GM18951 (cell line): ENCODE data around the gene GPT2.
"Not testable (repeated sequence)": the region's sequence is repeated elsewhere in the genome, so short reads cannot be mapped to it uniquely, and the experiment has no call there.

Experiments used
- POLR2A ChIP-seq: IDR thresholded peaks from 4 replicates; pipeline ENCODE4 v1.6.1; 2011; ENCODE audit warnings: mild to moderate bottlenecking; ENCODE audit not compliant: insufficient read length, insufficient read depth; ENCODE audit errors: extremely low read depth
- in situ Hi-C: fragments of 300-500 bp; cut with MboI; formaldehyde crosslinking; loops from one replicate; pipeline ENCODE4 v1.12.0; 2022; ENCODE audit warnings: low sequenced_read_pairs, mixed read lengths, inconsistent platforms; ENCODE audit not compliant: unreplicated experiment

GPT2 gene

GRCh38 chr16:46854846-46855245 lies 29.3 kb upstream of the GPT2 start:
- no peak for TF ChIP-seq POLR2A
- in situ Hi-C loops, result loop anchor here (5.0 kb wide), 2 partner anchors 37 to 67 kb away; no protein-coding TSS in a partner anchor

DNA sequence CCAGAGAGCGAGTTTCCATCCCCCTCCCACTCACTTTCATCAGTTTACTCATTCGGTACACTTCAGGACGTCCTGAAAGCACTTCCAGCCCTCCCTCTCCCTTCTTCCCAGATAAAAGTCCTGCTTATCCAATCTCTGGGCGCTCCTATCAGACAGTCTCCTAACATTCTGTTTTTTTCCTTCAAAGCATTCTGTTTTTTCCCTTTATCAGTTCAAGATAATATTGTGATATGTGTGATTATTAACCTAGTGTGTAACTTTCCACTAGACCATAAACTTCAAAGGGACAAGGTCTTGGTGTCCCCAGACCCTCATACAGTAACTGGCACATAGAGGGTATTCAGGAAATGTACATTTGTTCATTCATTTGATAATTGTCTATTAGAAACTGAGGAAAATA lies 28.8 kb upstream of the GPT2 start:
- TF ChIP-seq POLR2A, result no peak
- in situ Hi-C loops, result loop anchor here (5.0 kb wide), 2 partner anchors 37 to 67 kb away; no protein-coding TSS in a partner anchor

- in situ Hi-C loops, result loop anchor here (5.0 kb wide), 2 partner anchors 35 to 65 kb away; no protein-coding TSS in a partner anchor
- no peak for TF ChIP-seq POLR2A
Measured at GRCh38 chr16:46857368-46857945, 26.7 kb upstream of the GPT2 start.

- in situ Hi-C loops, result loop anchor here (5.0 kb wide), 2 partner anchors 34 to 64 kb away; no protein-coding TSS in a partner anchor
- TF ChIP-seq POLR2A, result no peak
Measured at GRCh38 chr16:46858151-46858550, 26.0 kb upstream of the GPT2 start.

GRCh38 chr16:46859719-46860152 lies 24.4 kb upstream of the GPT2 start:
- TF ChIP-seq POLR2A, result no peak
- in situ Hi-C loops, result loop anchor here (5.0 kb wide), 2 partner anchors 33 to 63 kb away; no protein-coding TSS in a partner anchor

GRCh38 chr16:46862555-46863447 lies 21.4 kb upstream of the GPT2 start:
- no peak for TF ChIP-seq POLR2A
- in situ Hi-C loops, result no loop called here

DNA sequence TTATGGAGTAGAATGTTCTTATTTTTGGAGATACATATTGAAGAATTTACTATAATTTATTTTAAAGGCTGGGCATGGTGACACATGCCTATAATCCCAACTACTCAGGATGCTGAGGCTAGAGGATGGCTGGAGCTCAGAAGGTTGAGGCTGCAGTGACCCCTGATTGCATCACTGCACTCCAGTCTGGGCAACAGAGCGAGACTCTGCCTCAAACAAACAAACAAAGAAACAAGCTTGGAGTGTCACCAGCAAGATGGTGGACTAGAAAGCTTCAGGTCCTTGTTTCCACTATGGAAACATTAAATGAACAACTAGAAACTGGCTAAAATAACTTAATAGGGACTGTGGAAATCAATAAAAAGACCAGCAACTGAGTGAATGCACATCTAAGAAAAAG lies 17.9 kb upstream of the GPT2 start:
- no peak for TF ChIP-seq POLR2A
- in situ Hi-C loops, result no loop called here

GRCh38 chr16:46867486-46867885 lies 16.7 kb upstream of the GPT2 start:
- in situ Hi-C loops, result not testable (repeated sequence)

- in situ Hi-C loops, result not testable (repeated sequence)
Measured at GRCh38 chr16:46868891-46869290, 15.3 kb upstream of the GPT2 start.

DNA sequence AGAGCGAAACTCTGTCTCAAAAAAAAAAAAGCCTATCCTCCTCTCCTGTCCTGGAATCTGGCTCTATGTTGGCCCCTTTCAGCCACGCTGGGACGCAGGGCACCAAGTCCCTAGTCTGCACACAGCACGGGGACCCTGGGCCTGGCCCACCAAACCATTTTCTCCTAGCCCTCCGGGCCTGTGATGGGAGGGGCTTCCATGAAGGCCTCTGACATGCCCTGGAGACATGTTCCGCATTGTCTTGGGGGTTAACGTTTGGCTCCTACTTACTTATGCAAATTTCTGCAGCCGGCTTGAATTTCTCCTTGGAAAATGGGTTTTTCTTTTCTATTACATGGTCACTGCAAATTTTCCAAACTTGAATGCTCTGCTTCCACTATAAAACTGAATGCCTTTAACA lies 12.6 kb upstream of the GPT2 start:
- no peak for TF ChIP-seq POLR2A
- in situ Hi-C loops, result no loop called here

DNA sequence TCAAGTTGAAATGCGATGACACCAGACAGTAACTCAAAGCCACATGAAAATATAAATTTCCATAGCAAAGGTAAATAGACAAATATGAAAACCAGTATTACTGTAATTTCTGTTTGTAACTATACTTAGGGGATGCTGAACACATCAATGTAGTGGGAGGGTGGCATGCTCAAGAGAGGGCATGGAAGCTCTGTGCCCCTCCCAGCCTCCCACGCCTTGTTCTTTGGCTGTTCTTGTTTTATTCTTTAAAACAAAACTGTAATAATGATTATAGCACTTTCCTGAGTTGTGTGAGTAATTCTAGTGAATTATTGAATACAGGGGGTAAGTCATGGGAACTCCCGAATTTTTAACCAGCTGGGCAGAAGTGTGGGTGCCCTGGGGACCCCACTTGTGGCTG lies 11.0 kb upstream of the GPT2 start:
- no peak for TF ChIP-seq POLR2A

DNA sequence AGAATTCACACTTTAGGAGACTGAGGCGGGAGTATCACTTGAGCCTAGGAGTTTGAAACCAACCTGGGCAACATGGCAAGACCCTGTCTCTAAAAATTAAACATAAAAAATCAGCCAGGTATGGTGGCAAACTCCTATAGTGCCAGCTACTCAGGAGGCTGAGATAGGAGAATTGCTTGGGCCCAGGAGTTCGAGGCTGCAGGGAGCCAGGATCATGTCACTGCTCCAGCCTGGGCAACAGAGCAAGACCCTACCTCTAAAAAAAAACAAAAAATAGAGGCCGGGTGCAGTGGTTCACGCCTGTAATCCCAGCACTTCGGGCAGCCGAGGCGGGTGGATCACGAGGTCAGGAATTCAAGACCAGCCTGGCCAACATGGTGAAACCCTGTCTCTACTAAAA lies 8.9 kb upstream of the GPT2 start:
- in situ Hi-C loops, result no loop called here
- TF ChIP-seq POLR2A, result no peak

More for the DNA sequence above, 11.0 kb upstream of the GPT2 start:
- in situ Hi-C loops, result no loop called here

- TF ChIP-seq POLR2A, result no peak
- in situ Hi-C loops, result no loop called here
Measured at GRCh38 chr16:46882304-46882939, 1.7 kb upstream of the GPT2 start.
